Transverse colon (tissue), 4 donors: ENCODE results near the gene ZNF768.

ENCODE experiments used
- CTCF ChIP-seq, 5 experiments: fragments of 200-600 bp in 3 of 5; fragments of 450-650 bp in 2 of 5; sonication (generic) in 3 of 5; IDR thresholded peaks; 1 replicate in 2 of 5; 2 replicates in 3 of 5; pipeline ENCODE4 v1.5.1; 2016 to 2017; ENCODE audit warnings: antibody characterized with exemption in 5 of 5, inconsistent platforms in 3 of 5, mild to moderate bottlenecking in 2 of 5, moderate library complexity in 1 of 5
- POLR2A ChIP-seq: fragments of 450-650 bp; IDR thresholded peaks from one replicate; pipeline ENCODE4 v1.6.1; 2016; ENCODE audit warnings: antibody characterized with exemption, mild to moderate bottlenecking, moderate library complexity
- POLR2AphosphoS5 ChIP-seq, 3 donors: sonication (generic); formaldehyde crosslinking; IDR thresholded peaks; one replicate each; pipeline ENCODE4 v1.6.1; 2016; ENCODE audit warnings: antibody characterized with exemption in 3 of 3

- TF ChIP-seq CTCF (IDR thresholded peaks at IDR 0.05) (no peak), POLR2AphosphoS5 (IDR thresholded peaks at IDR 0.05) (no peak), POLR2A (no peak)
Observed at GRCh38 chr16:30488764-30489605, 37.4 kb downstream of the ZNF768 start.
